Measurements from ENCODE around the gene TTYH1. TPM values are rescaled to one million over a fixed set of nuclear protein-coding genes. Genes with fewer than 3 reads are reported as not detected.

Gene TTYH1
- total and polyA plus RNA-seq, 2 of the 8 experiments (the other 6 are each of a cell fraction or from before 2014, with no cell fraction given), result 26.7 to 46.5 TPM

- no peak overlapping the region for H3K4ac ChIP-seq (replicated peaks; ENCODE audit: insufficient read length, low read depth, low read length)
- H3K79me2 ChIP-seq (ENCODE audit: control insufficient read depth in 1 of 2, insufficient read depth in 2 of 2, low read length in 2 of 2), result no peaks in the 10 kb centered on the region
- no peak overlapping the region for H4K5ac ChIP-seq (ENCODE audit: insufficient read length, low read depth, low read length)
- no peak overlapping the region for H2BK12ac ChIP-seq (ENCODE audit: low read depth, low read length)
- no peaks in the 10 kb centered on the region for H3K9me3 ChIP-seq (ENCODE audit: insufficient read depth in 2 of 2, low read depth in 1 of 2, low read length in 1 of 2)
- no peak overlapping the region for H3K18ac ChIP-seq (ENCODE audit: extremely low read depth, low read length)
- H2BK5ac ChIP-seq (ENCODE audit: low read depth, low read length), result no peak overlapping the region
- no peak overlapping the region for H4K91ac ChIP-seq (replicated peaks; ENCODE audit: insufficient read length, low read length)
- peaks cover 0 to 9% (median 6%) of the 10 kb centered on the region in 4 experiments; a peak in 6 of 7 replicates for H3K4me1 ChIP-seq (replicated peaks in 1 of 4; ENCODE audit: control insufficient read depth in 3 of 4, insufficient read depth in 4 of 4, low read length in 3 of 4)
- H2BK20ac ChIP-seq (ENCODE audit: low read length), result no peak overlapping the region
- H2BK120ac ChIP-seq (replicated peaks; ENCODE audit: low read depth, low read length), result no peak overlapping the region
- H3K27ac ChIP-seq (ENCODE audit: low read depth, low read length), result no peak overlapping the region
- no peak overlapping the region for H3K23ac ChIP-seq (ENCODE audit: insufficient read length)
- no peak overlapping the region for H3K14ac ChIP-seq (ENCODE audit: insufficient read length)
- no peak for DNase-seq (ENCODE audit: low read depth in 1 of 2, low spot score in 2 of 2)
- H2AFZ ChIP-seq (ENCODE audit: low read length), result no peak overlapping the region; the same call in 1 of the 2 replicates
- H3K4me3 ChIP-seq (ENCODE audit: extremely low read depth in 1 of 4, insufficient read depth in 2 of 4, low read depth in 3 of 4, low read length in 4 of 4), result no peak overlapping the region
- no peaks in the 10 kb centered on the region for H3K23me2 ChIP-seq (ENCODE audit: low read depth, low read length)
- H3K9ac ChIP-seq (replicated peaks in 1 of 4; ENCODE audit: extremely low read depth in 1 of 4, low read depth in 3 of 4, low read length in 3 of 4), result no peak overlapping the region
- no peaks in the 10 kb centered on the region for H3K79me1 ChIP-seq (ENCODE audit: low read depth, low read length)
- no peaks in the 10 kb centered on the region for H4K20me1 ChIP-seq (replicated peaks in 1 of 2; ENCODE audit: control insufficient read depth in 1 of 2, insufficient read depth in 2 of 2, low read length in 2 of 2)
- peak overlapping the region; percentile 36 for H4K8ac ChIP-seq (ENCODE audit: extremely low read depth, insufficient read depth, low read length)
- no peak overlapping the region for H2BK15ac ChIP-seq (ENCODE audit: low read length)
- CTCF ChIA-PET (ENCODE audit: partially characterized antibody), result interaction anchor here (0.8 to 7.1 kb wide), 13 partner anchors 11 to 215 kb away, joined by 3 to 109 read pairs (median 4); partner anchors contain the start of genes TMC4 and TTYH1
- peaks cover 0 to 2% (median 0%) of the 10 kb centered on the region in 4 experiments; a peak in 2 of 7 replicates for H3K27me3 ChIP-seq (replicated peaks in 1 of 4; ENCODE audit: control insufficient read depth in 3 of 4, extremely low read depth in 1 of 4, insufficient read depth in 3 of 4, low read length in 3 of 4)
- WGBS, 2 experiments (ENCODE audit: extremely low coverage in 1 of 2, insufficient coverage in 1 of 2, insufficient read length in 1 of 2, insufficient replicate concordance in 2 of 2, low coverage in 1 of 2, low lambda C conversion rate in 2 of 2, missing lambda C conversion rate in 1 of 2), result 75% methylated on average over 36 of the region's 36 CpGs; no CpG with 5 or more reads in 1 of the 2 experiments
- 0 out of 2 replicates have a peak overlapping the region, but pooled peaks have one; percentile 82 for H2AK5ac ChIP-seq (ENCODE audit: low read depth, low read length)
- H3K56ac ChIP-seq (replicated peaks; ENCODE audit: insufficient read length, low read depth, low read length), result no peak overlapping the region
- POLR2A ChIA-PET (ENCODE audit: partially characterized antibody), result interaction anchor here (0.8 kb wide), 2 partner anchors 17 to 31 kb away, joined by 3 read pairs; no protein-coding TSS in a partner anchor
- peak overlapping the region; percentile 1; a peak in 1 of 4 replicates for H3K4me2 ChIP-seq (ENCODE audit: insufficient read depth in 1 of 2, low read depth in 2 of 2, low read length in 2 of 2)
- no peak for FAIRE-seq
- no peaks in the 10 kb centered on the region for H3K36me3 ChIP-seq (ENCODE audit: control insufficient read depth in 2 of 4, insufficient read depth in 4 of 4, low read length in 3 of 4)
- TF ChIP-seq RXRA (IDR thresholded peaks at IDR 0.05; ENCODE audit: insufficient read depth, low read depth, low read length) (no peak), SIX5 (IDR thresholded peaks at IDR 0.05; ENCODE audit: low read depth, low read length) (no peak), YY1 (IDR thresholded peaks at IDR 0.05; ENCODE audit: low read depth, low read length) (no peak), SIRT6 (IDR thresholded peaks at IDR 0.05; ENCODE audit: low read length) (no peak), GABPA (IDR thresholded peaks at IDR 0.05; ENCODE audit: borderline replicate concordance, insufficient read depth, low read length) (no peak), TAF7 (optimal IDR thresholded peaks at IDR 0.05; ENCODE audit: borderline replicate concordance, low read depth, low read length) (no peak), KDM1A (IDR thresholded peaks at IDR 0.05; ENCODE audit: borderline replicate concordance, low read length) (no peak), CEBPB (IDR thresholded peaks at IDR 0.05; ENCODE audit: low read depth, low read length) (no peak), SAP30 (IDR thresholded peaks at IDR 0.05; ENCODE audit: insufficient read depth, insufficient replicate concordance, low read length) (no peak), HDAC2 (IDR thresholded peaks at IDR 0.05; ENCODE audit: borderline replicate concordance in 1 of 2, low read depth in 2 of 2, low read length in 2 of 2) (no peak)
- TF ChIP-seq, protein P1, sequence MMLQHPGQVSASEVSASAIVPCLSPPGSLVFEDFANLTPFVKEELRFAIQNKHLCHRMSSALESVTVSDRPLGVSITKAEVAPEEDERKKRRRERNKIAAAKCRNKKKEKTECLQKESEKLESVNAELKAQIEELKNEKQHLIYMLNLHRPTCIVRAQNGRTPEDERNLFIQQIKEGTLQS (IDR thresholded peaks at IDR 0.05; ENCODE audit: insufficient read depth, low read depth, low read length), result no peak
Measured at GRCh38 chr19:54387991-54388801, 27.1 kb upstream of the TTYH1 start.

Data from H1 (cell line).